ENCODE results near the gene OTUB2.

OTUB2 gene

GRCh38 chr14:94028450-94028826 lies 2.3 kb downstream of the OTUB2 start:
- H3K9me3 ChIP-seq, result no peaks in the 10 kb centered on the region
- no peak for DNase-seq
- peaks cover 0 to 9% (median 6%) of the 10 kb centered on the region in 4 donors for H3K4me1 ChIP-seq
- no peaks in the 10 kb centered on the region for H3K27me3 ChIP-seq
- no peak for TF ChIP-seq CTCF (IDR thresholded peaks at IDR 0.05)
- H3K4me3 ChIP-seq, result no peak overlapping the region
- intact Hi-C loops (cut with DNase I; ENCODE audit: low total_unique reads), result no loop called here
- no peaks in the 10 kb centered on the region for H3K36me3 ChIP-seq
- no peak overlapping the region for H3K27ac ChIP-seq

GRCh38 chr14:94029265-94029664 lies 3.1 kb downstream of the OTUB2 start:
- intact Hi-C loops (cut with DNase I; ENCODE audit: low total_unique reads), result no loop called here
- Histone ChIP-seq H3K27ac (no peak overlapping the region), H3K27me3 (no peaks in the 10 kb centered on the region), H3K4me3 (no peak overlapping the region), H3K36me3 (no peaks in the 10 kb centered on the region), H3K4me1 (peaks cover 0 to 9% (median 6%) of the 10 kb centered on the region in 4 donors), H3K9me3 (no peaks in the 10 kb centered on the region)
- TF ChIP-seq CTCF (IDR thresholded peaks at IDR 0.05), result no peak
- no peak for DNase-seq

GRCh38 chr14:94029671-94030203 lies 3.6 kb downstream of the OTUB2 start:
- TF ChIP-seq CTCF (IDR thresholded peaks at IDR 0.05), result no peak
- no peak overlapping the region for H3K27ac ChIP-seq
- H3K4me3 ChIP-seq, result no peak overlapping the region
- peaks cover 0 to 9% (median 6%) of the 10 kb centered on the region in 4 donors for H3K4me1 ChIP-seq
- no peaks in the 10 kb centered on the region for H3K27me3 ChIP-seq
- no peaks in the 10 kb centered on the region for H3K9me3 ChIP-seq
- no peak for DNase-seq
- intact Hi-C loops (cut with DNase I; ENCODE audit: low total_unique reads), result no loop called here
- H3K36me3 ChIP-seq, result no peaks in the 10 kb centered on the region

GRCh38 chr14:94030571-94030970 lies 4.4 kb downstream of the OTUB2 start:
- no peaks in the 10 kb centered on the region for H3K36me3 ChIP-seq
- intact Hi-C loops (cut with DNase I; ENCODE audit: low total_unique reads), result no loop called here
- H3K27ac ChIP-seq, result no peak overlapping the region
- peaks cover 0 to 9% (median 6%) of the 10 kb centered on the region in 4 donors for H3K4me1 ChIP-seq
- no peaks in the 10 kb centered on the region for H3K9me3 ChIP-seq
- H3K27me3 ChIP-seq, result no peaks in the 10 kb centered on the region
- no peak overlapping the region for H3K4me3 ChIP-seq
- no peak for DNase-seq
- no peak for TF ChIP-seq CTCF (IDR thresholded peaks at IDR 0.05)

- Histone ChIP-seq H3K9me3 (no peaks in the 10 kb centered on the region), H3K27ac (no peak overlapping the region), H3K4me3 (no peak overlapping the region), H3K36me3 (no peaks in the 10 kb centered on the region), H3K27me3 (no peaks in the 10 kb centered on the region), H3K4me1 (peaks cover 0 to 9% (median 6%) of the 10 kb centered on the region in 4 donors)
- no peak for TF ChIP-seq CTCF (IDR thresholded peaks at IDR 0.05)
- intact Hi-C loops (cut with DNase I; ENCODE audit: low total_unique reads), result no loop called here
- no peak for DNase-seq
Observed at GRCh38 chr14:94031161-94031882, 5.2 kb downstream of the OTUB2 start.
